Trophoblast cell (in vitro differentiated cells and primary cell): ENCODE data around the gene DBH.

Source experiments
- DNase-seq, 2 donors: peaks; one replicate each; pipeline ENCODE4 v3.0.0-alpha.2; 2016
- H2AFZ ChIP-seq: 2 replicates; pipeline ENCODE4 v1.6.1; 2013; ENCODE audit warnings: low read length, moderate library complexity, mild to moderate bottlenecking; ENCODE audit not compliant: insufficient read depth, poor library complexity
- H2AK5ac ChIP-seq: 2 replicates; pipeline ENCODE4 v1.6.1; 2013; ENCODE audit warnings: mild to moderate bottlenecking, low read length
- H2BK120ac ChIP-seq: 2 replicates; pipeline ENCODE4 v1.6.1; 2013; ENCODE audit warnings: low read length, mild to moderate bottlenecking, moderate library complexity; ENCODE audit not compliant: insufficient read depth, poor library complexity
- H2BK12ac ChIP-seq: 2 replicates; pipeline ENCODE4 v1.6.1; 2013; ENCODE audit warnings: mild to moderate bottlenecking, low read length, moderate library complexity
- H2BK5ac ChIP-seq: 2 replicates; pipeline ENCODE4 v1.6.1; 2013; ENCODE audit warnings: low read length, low read depth, moderate library complexity, mild to moderate bottlenecking; ENCODE audit not compliant: poor library complexity
- H3K14ac ChIP-seq: 2 replicates; pipeline ENCODE4 v1.6.1; 2013; ENCODE audit warnings: mild to moderate bottlenecking, low read length
- H3K18ac ChIP-seq: 2 replicates; pipeline ENCODE4 v1.6.1; 2013; ENCODE audit warnings: mild to moderate bottlenecking, low read length
- H3K23ac ChIP-seq: 2 replicates; pipeline ENCODE4 v1.6.1; 2013; ENCODE audit warnings: low read length
- H3K27ac ChIP-seq: 2 replicates; pipeline ENCODE4 v1.5.1; 2013; ENCODE audit warnings: low read depth, mild to moderate bottlenecking, inconsistent platforms, low read length, moderate library complexity
- H3K27me3 ChIP-seq: 2 replicates; pipeline ENCODE4 v1.6.1; 2013; ENCODE audit warnings: inconsistent platforms, mild to moderate bottlenecking, low read length, moderate library complexity; ENCODE audit not compliant: insufficient read depth
- H3K36me3 ChIP-seq, 2 experiments: 1 replicate in 1 of 2; 2 replicates in 1 of 2; pipeline ENCODE4 v1.6.1; 2013; ENCODE audit warnings: low read length in 2 of 2, mild to moderate bottlenecking in 2 of 2, moderate library complexity in 1 of 2; ENCODE audit not compliant: insufficient read depth in 2 of 2, control insufficient read depth in 1 of 2
- H3K4ac ChIP-seq: 2 replicates; pipeline ENCODE4 v1.6.1; 2013; ENCODE audit warnings: low read depth, mild to moderate bottlenecking, low read length, moderate library complexity
- H3K4me1 ChIP-seq, 2 experiments: 1 replicate in 1 of 2; 2 replicates in 1 of 2; pipeline ENCODE4 v1.6.1; 2013; ENCODE audit warnings: low read length in 2 of 2, mild to moderate bottlenecking in 2 of 2, moderate library complexity in 1 of 2; ENCODE audit not compliant: insufficient read depth in 2 of 2, control insufficient read depth in 1 of 2
- H3K4me2 ChIP-seq: 2 replicates; pipeline ENCODE4 v1.6.1; 2013; ENCODE audit warnings: inconsistent platforms, mild to moderate bottlenecking, low read length, moderate library complexity
- H3K4me3 ChIP-seq: 2 replicates; pipeline ENCODE4 v1.5.1; 2013; ENCODE audit warnings: mild to moderate bottlenecking, low read depth, low read length, inconsistent platforms
- H3K79me1 ChIP-seq: one replicate; pipeline ENCODE4 v1.6.1; 2013; ENCODE audit warnings: low read length
- H3K79me2 ChIP-seq: 2 replicates; pipeline ENCODE4 v1.6.1; 2013; ENCODE audit warnings: low read length, mild to moderate bottlenecking; ENCODE audit not compliant: control insufficient read depth, insufficient read depth, poor library complexity
- H3K9ac ChIP-seq: 2 replicates; pipeline ENCODE4 v1.6.1; 2013; ENCODE audit warnings: mild to moderate bottlenecking, low read length
- H3K9me3 ChIP-seq: 2 replicates; pipeline ENCODE4 v1.6.1; 2013; ENCODE audit warnings: low read depth, mild to moderate bottlenecking, control low read depth, inconsistent platforms, low read length; ENCODE audit not compliant: insufficient read depth
- H4K12ac ChIP-seq: 2 replicates; pipeline ENCODE4 v1.6.1; 2013; ENCODE audit warnings: low read depth, mild to moderate bottlenecking, low read length, moderate library complexity
- H4K8ac ChIP-seq: 2 replicates; pipeline ENCODE4 v1.6.1; 2013; ENCODE audit warnings: low read depth, mild to moderate bottlenecking, low read length, moderate library complexity
- H4K91ac ChIP-seq: one replicate; pipeline ENCODE4 v1.6.1; 2013; ENCODE audit warnings: low read depth, mild to moderate bottlenecking, low read length, moderate library complexity
- WGBS: extraction: QIAGEN DNeasy Blood & Tissue Kit; methylation state at CpG from one replicate; pipeline ENCODE4 v1.1.7; 2013; ENCODE audit warnings: missing lambda C conversion rate; ENCODE audit not compliant: insufficient read length, insufficient coverage; ENCODE audit errors: extremely low coverage; 5-methylcytosine and 5-hydroxymethylcytosine counted together

DBH gene

DNA sequence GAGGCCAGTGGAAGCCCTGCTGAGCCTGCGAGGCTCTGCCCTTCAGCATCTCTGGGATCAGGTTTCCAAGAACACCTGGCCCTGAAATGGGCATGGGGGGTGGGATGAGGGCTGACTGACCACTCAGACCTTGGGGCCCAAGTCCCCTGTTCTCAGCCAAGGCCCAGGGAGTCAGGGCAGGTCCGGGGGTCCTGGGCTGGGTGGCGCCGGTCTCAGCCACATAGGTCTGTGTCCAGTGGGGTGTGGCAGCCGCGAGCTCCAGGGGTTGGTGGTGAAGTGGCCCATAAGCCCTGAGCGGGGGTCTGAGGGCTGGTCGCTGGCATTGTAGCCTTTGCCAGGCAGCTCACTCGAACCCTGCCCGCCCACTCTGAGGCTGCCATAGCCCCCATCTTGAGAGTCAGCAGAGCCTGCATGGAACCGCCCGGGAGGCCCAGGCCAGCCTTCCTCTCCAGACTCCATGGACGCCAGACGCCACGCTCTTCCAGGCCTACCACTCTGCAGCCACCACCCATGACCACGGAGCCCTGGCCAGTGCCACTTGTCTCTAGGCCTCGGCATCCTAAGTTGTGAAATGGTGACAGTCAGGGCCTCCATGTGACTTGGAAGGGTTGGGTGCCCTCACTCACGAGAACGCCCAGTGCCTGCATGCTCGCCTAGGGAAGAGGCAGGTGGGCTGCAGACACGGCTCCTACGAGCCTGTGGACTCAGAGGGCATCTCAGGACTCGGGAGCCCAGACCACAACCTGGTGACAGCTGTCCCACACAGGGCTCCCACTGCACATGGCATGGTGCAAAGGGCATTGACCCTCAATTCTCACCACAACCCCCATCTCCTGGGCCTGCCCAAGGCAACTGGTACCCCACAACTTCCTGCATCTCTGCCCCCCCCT lies 6.7 kb upstream of the DBH start:
- Histone ChIP-seq H3K4ac (no peak overlapping the region), H3K4me3 (no peak overlapping the region), H3K79me2 (no peaks in the 10 kb centered on the region), H3K9me3 (peaks cover 13% of the 10 kb centered on the region), H4K8ac (no peak overlapping the region), H3K4me2 (no peak overlapping the region), H4K12ac (no peak overlapping the region), H2AK5ac (no peak overlapping the region), H3K79me1 (no peaks in the 10 kb centered on the region), H4K91ac (no peak overlapping the region), H3K9ac (no peak overlapping the region), H3K27me3 (no peaks in the 10 kb centered on the region), H2BK5ac (no peak overlapping the region), H2AFZ (no peak overlapping the region), H3K27ac (no peak overlapping the region), H2BK120ac (no peak overlapping the region), H3K18ac (no peak overlapping the region), H3K4me1 (peaks cover 0 to 1% of the 10 kb centered on the region in 2 experiments), H3K36me3 (no peaks in the 10 kb centered on the region), H3K14ac (no peak overlapping the region), H2BK12ac (no peak overlapping the region), H3K23ac (no peak overlapping the region)
- no peak for DNase-seq
- WGBS = no CpG with 5 or more reads among the region's 23 CpGs

DNA sequence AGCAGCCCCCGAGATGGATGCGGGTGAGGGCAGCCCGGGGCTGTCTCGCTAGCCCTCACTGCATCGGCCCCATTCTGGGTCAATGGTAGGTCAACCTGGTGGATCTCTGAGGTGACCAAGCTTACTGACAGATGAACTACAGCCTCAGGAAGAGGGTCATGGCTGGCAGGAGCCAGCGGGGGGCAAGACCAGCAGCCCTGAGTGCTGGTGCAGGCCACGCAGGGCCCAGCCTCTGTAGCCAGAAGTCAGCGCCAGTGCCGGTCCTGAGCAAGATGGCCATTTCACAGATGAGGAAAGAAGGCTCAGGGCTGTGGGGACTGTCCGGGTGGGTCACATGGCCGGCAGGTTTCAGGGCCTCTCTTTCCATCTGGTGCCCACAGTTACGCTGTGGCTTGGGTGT lies 5.1 kb upstream of the DBH start:
- H3K18ac ChIP-seq = no peak overlapping the region
- no peak for DNase-seq
- no peak overlapping the region for H3K4ac ChIP-seq
- H3K27ac ChIP-seq = no peak overlapping the region
- H4K8ac ChIP-seq = no peak overlapping the region
- H4K12ac ChIP-seq = no peak overlapping the region
- no peak overlapping the region for H3K4me3 ChIP-seq
- no peak overlapping the region for H3K23ac ChIP-seq
- H2BK12ac ChIP-seq = no peak overlapping the region
- no peak overlapping the region for H2AK5ac ChIP-seq
- no peak overlapping the region for H2BK5ac ChIP-seq
- no peaks in the 10 kb centered on the region for H3K27me3 ChIP-seq
- no peak overlapping the region for H3K9ac ChIP-seq
- H4K91ac ChIP-seq = no peak overlapping the region
- WGBS = no CpG with 5 or more reads among the region's 12 CpGs
- no peak overlapping the region for H3K4me2 ChIP-seq
- H3K4me1 ChIP-seq = peaks cover 0 to 9% of the 10 kb centered on the region in 2 experiments
- no peaks in the 10 kb centered on the region for H3K79me1 ChIP-seq
- no peak overlapping the region for H2AFZ ChIP-seq
- no peaks in the 10 kb centered on the region for H3K79me2 ChIP-seq
- H2BK120ac ChIP-seq = no peak overlapping the region
- no peaks in the 10 kb centered on the region for H3K36me3 ChIP-seq
- H3K9me3 ChIP-seq = peaks cover 7% of the 10 kb centered on the region
- H3K14ac ChIP-seq = no peak overlapping the region

DNA sequence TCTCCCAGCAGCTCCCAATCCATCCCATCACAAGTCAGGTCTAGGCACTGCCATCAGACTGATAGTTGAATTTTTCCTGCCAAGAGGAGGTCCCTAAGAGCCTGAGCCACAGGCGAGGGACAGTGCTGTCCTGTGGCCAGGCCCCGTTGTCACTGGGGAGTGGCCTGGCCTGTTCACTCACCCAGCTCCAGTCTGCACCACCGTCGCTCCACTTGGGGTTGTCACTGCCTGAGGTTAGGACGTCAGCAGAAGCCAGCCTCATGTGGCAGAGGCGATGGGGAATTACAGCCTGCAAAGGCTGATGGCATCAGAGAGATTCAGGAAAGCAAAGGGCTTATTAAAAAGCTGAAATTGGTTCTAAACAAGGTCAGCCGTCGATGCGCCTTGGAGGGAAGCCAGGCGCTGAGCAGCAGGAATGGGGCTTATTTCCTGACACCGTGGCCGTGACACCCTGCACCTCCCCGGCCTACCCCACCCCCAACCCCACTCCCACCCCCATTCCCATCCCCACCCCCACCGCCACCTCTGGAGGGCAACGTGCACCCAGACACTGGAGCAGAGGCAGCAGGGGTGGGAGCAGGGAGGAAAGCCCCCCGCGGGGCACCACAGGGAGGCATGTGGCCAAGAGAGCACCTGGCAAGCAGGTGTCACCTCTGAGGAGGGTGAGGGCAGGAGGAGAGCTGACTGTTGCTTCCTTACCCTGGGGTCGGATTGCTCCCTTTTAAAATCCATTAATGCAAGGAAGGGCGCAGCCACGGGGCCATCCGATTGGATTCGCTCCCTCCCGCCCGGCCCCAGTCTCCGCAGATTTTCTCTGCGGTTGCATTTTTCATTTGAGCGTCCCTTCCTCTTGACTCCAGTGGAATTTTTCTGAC lies 3.1 kb upstream of the DBH start:
- H3K27ac ChIP-seq = no peak overlapping the region
- H2BK5ac ChIP-seq = no peak overlapping the region
- WGBS = no CpG with 5 or more reads among the region's 27 CpGs
- peaks cover 0 to 9% of the 10 kb centered on the region in 2 experiments for H3K4me1 ChIP-seq
- H4K12ac ChIP-seq = no peak overlapping the region
- no peak overlapping the region for H4K91ac ChIP-seq
- DNase-seq = no peak
- no peak overlapping the region for H3K4me3 ChIP-seq
- no peak overlapping the region for H2BK12ac ChIP-seq
- no peaks in the 10 kb centered on the region for H3K79me2 ChIP-seq
- no peak overlapping the region for H3K14ac ChIP-seq
- no peak overlapping the region for H3K23ac ChIP-seq
- no peak overlapping the region for H4K8ac ChIP-seq
- no peaks in the 10 kb centered on the region for H3K27me3 ChIP-seq
- no peak overlapping the region for H3K18ac ChIP-seq
- no peaks in the 10 kb centered on the region for H3K36me3 ChIP-seq
- no peaks in the 10 kb centered on the region for H3K79me1 ChIP-seq
- H3K9ac ChIP-seq = no peak overlapping the region
- H3K9me3 ChIP-seq = peaks cover 2% of the 10 kb centered on the region
- no peak overlapping the region for H2AFZ ChIP-seq
- H3K4ac ChIP-seq = no peak overlapping the region
- H2AK5ac ChIP-seq = no peak overlapping the region
- H2BK120ac ChIP-seq = no peak overlapping the region
- H3K4me2 ChIP-seq = no peak overlapping the region

DNA sequence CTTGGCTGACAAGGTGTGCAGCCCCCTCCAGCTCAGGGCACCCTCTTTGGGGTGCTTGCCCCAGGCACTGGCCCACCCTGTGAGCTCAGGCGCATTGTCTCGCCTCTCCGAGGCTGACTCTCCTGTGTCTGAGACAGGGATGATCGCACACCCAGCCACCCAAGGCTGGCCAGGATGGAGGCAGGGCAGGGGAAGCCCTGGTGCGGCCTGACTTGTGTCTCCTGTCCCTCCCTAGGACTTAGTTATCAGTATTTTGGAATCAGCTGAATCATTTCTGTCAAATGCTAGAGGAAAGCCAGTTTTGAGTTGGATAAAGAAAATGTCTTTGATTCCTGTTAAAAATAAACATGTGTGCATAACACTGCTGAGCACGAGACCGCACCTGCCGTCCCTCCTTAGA lies 2.5 kb upstream of the DBH start:
- no peak overlapping the region for H3K23ac ChIP-seq
- H3K27ac ChIP-seq = no peak overlapping the region
- H3K4me1 ChIP-seq = peaks cover 0 to 9% of the 10 kb centered on the region in 2 experiments

More for the DNA sequence above, 2.5 kb upstream of the DBH start:
- no peak overlapping the region for H3K4me3 ChIP-seq
- no peak for DNase-seq
- H4K91ac ChIP-seq = no peak overlapping the region
- no CpG with 5 or more reads among the region's 8 CpGs for WGBS
- H3K9ac ChIP-seq = no peak overlapping the region
- no peaks in the 10 kb centered on the region for H3K79me2 ChIP-seq
- no peaks in the 10 kb centered on the region for H3K79me1 ChIP-seq
- no peak overlapping the region for H3K18ac ChIP-seq
- H3K4ac ChIP-seq = no peak overlapping the region
- H2BK5ac ChIP-seq = no peak overlapping the region
- H3K36me3 ChIP-seq = no peaks in the 10 kb centered on the region
- no peak overlapping the region for H2BK120ac ChIP-seq
- no peak overlapping the region for H2BK12ac ChIP-seq
- peaks cover 2% of the 10 kb centered on the region for H3K9me3 ChIP-seq
- H4K8ac ChIP-seq = no peak overlapping the region
- H3K4me2 ChIP-seq = no peak overlapping the region
- no peak overlapping the region for H2AK5ac ChIP-seq
- no peak overlapping the region for H4K12ac ChIP-seq
- no peak overlapping the region for H3K14ac ChIP-seq
- no peaks in the 10 kb centered on the region for H3K27me3 ChIP-seq
- no peak overlapping the region for H2AFZ ChIP-seq
